ACC112 (cell line): ENCODE data around the gene HHEX.

Experiments used
- H2AFZ ChIP-seq: fragments of 200-600 bp; sonication (generic); one replicate; pipeline ENCODE4 v1.6.0; 2017; ENCODE audit warnings: antibody characterized with exemption, low read length; ENCODE audit not compliant: unreplicated experiment
- H3K27ac ChIP-seq: fragments of 200-600 bp; sonication (generic); 2 replicates; pipeline ENCODE4 v1.5.1; 2014; ENCODE audit warnings: low read depth, mild to moderate bottlenecking, antibody characterized with exemption, low read length, moderate library complexity
- H3K27me3 ChIP-seq: fragments of 200-600 bp; sonication (generic); 2 replicates; pipeline ENCODE4 v1.6.1; 2014; ENCODE audit warnings: mild to moderate bottlenecking, antibody characterized with exemption, low read length, moderate library complexity, mixed read lengths; ENCODE audit not compliant: insufficient read depth
- H3K36me3 ChIP-seq: fragments of 200-600 bp; sonication (generic); 2 replicates; pipeline ENCODE4 v1.6.1; 2016; ENCODE audit warnings: mild to moderate bottlenecking, antibody characterized with exemption, low read length, moderate library complexity, mixed read lengths; ENCODE audit not compliant: insufficient read depth
- H3K4me1 ChIP-seq: fragments of 200-600 bp; sonication (generic); one replicate; pipeline ENCODE4 v1.6.1; 2016; ENCODE audit warnings: low read length, mixed read lengths; ENCODE audit not compliant: insufficient read depth, unreplicated experiment, control insufficient read depth
- H3K4me3 ChIP-seq: fragments of 200-600 bp; sonication (generic); 2 replicates; pipeline ENCODE4 v1.5.1; 2014; ENCODE audit warnings: mild to moderate bottlenecking, low read depth, low read length
- H3K79me2 ChIP-seq: fragments of 200-600 bp; sonication (generic); one replicate; pipeline ENCODE4 v1.6.0; 2016; ENCODE audit warnings: low read length; ENCODE audit not compliant: control insufficient read depth, unreplicated experiment, insufficient read depth

The HHEX gene

GRCh38 chr10:92677708-92678107 lies 12.0 kb upstream of the HHEX start:
- Histone ChIP-seq H3K4me3 (no peak overlapping the region), H3K4me1 (no peaks in the 10 kb centered on the region), H3K27me3 (no peaks in the 10 kb centered on the region), H3K36me3 (no peaks in the 10 kb centered on the region), H3K79me2 (no peaks in the 10 kb centered on the region), H2AFZ (no peak overlapping the region), H3K27ac (no peak overlapping the region)

- Histone ChIP-seq H3K79me2 (no peaks in the 10 kb centered on the region), H3K4me1 (no peaks in the 10 kb centered on the region), H3K27me3 (no peaks in the 10 kb centered on the region), H2AFZ (no peak overlapping the region), H3K36me3 (no peaks in the 10 kb centered on the region), H3K4me3 (no peak overlapping the region), H3K27ac (no peak overlapping the region)
Observed at GRCh38 chr10:92678206-92678605, 11.5 kb upstream of the HHEX start.

GRCh38 chr10:92681306-92681834 lies 8.4 kb upstream of the HHEX start:
- H3K27me3 ChIP-seq, result no peaks in the 10 kb centered on the region
- H3K36me3 ChIP-seq, result no peaks in the 10 kb centered on the region
- H3K4me3 ChIP-seq, result no peak overlapping the region
- no peaks in the 10 kb centered on the region for H3K79me2 ChIP-seq
- H2AFZ ChIP-seq, result no peak overlapping the region
- no peak overlapping the region for H3K27ac ChIP-seq
- H3K4me1 ChIP-seq, result no peaks in the 10 kb centered on the region

- peak overlapping the region; percentile 91 for H2AFZ ChIP-seq
- H3K27ac ChIP-seq, result no peak overlapping the region
- H3K4me1 ChIP-seq, result peaks cover 8% of the 10 kb centered on the region
- peak overlapping the region; percentile 94 for H3K4me3 ChIP-seq
- peaks cover 17% of the 10 kb centered on the region for H3K79me2 ChIP-seq
- H3K27me3 ChIP-seq, result no peaks in the 10 kb centered on the region
- H3K36me3 ChIP-seq, result no peaks in the 10 kb centered on the region
Observed at GRCh38 chr10:92688573-92688926, 1.2 kb upstream of the HHEX start.

- peaks cover 12% of the 10 kb centered on the region for H3K4me1 ChIP-seq
- no peaks in the 10 kb centered on the region for H3K27me3 ChIP-seq
- peak overlapping the region; percentile 94 for H3K4me3 ChIP-seq
- H3K27ac ChIP-seq, result no peak overlapping the region
- peaks cover 17% of the 10 kb centered on the region for H3K79me2 ChIP-seq
- peak overlapping the region; percentile 91 for H2AFZ ChIP-seq
- H3K36me3 ChIP-seq, result no peaks in the 10 kb centered on the region
Observed at GRCh38 chr10:92688927-92689662, 660 bp upstream of the HHEX start.

GRCh38 chr10:92690211-92690914 lies 608 bp downstream of the HHEX start:
- Histone ChIP-seq H3K27ac (no peak overlapping the region), H3K79me2 (peaks cover 17% of the 10 kb centered on the region), H2AFZ (peak overlapping the region; percentile 76), H3K4me1 (peaks cover 22% of the 10 kb centered on the region), H3K4me3 (peak overlapping the region; percentile 94), H3K36me3 (no peaks in the 10 kb centered on the region), H3K27me3 (no peaks in the 10 kb centered on the region)

GRCh38 chr10:92690915-92691590 lies 1.3 kb downstream of the HHEX start:
- peak overlapping the region; percentile 94 for H3K4me3 ChIP-seq
- H3K27me3 ChIP-seq, result no peaks in the 10 kb centered on the region
- H3K36me3 ChIP-seq, result no peaks in the 10 kb centered on the region
- H3K79me2 ChIP-seq, result peaks cover 17% of the 10 kb centered on the region
- no peak overlapping the region for H3K27ac ChIP-seq
- H2AFZ ChIP-seq, result peak overlapping the region; percentile 76
- H3K4me1 ChIP-seq, result peaks cover 25% of the 10 kb centered on the region

- H3K36me3 ChIP-seq, result no peaks in the 10 kb centered on the region
- peaks cover 31% of the 10 kb centered on the region for H3K4me1 ChIP-seq
- H3K27me3 ChIP-seq, result no peaks in the 10 kb centered on the region
- H3K4me3 ChIP-seq, result peak overlapping the region; percentile 94; the same call in 1 of the 2 replicates
- H2AFZ ChIP-seq, result no peak overlapping the region
- H3K27ac ChIP-seq, result no peak overlapping the region
- peaks cover 17% of the 10 kb centered on the region for H3K79me2 ChIP-seq
Observed at GRCh38 chr10:92691591-92692079, 1.9 kb downstream of the HHEX start.

GRCh38 chr10:92692080-92692671 lies 2.4 kb downstream of the HHEX start:
- no peak overlapping the region; the same call in 1 of the 2 replicates for H3K4me3 ChIP-seq
- no peaks in the 10 kb centered on the region for H3K27me3 ChIP-seq
- no peak overlapping the region for H2AFZ ChIP-seq
- no peaks in the 10 kb centered on the region for H3K36me3 ChIP-seq
- H3K27ac ChIP-seq, result no peak overlapping the region
- peaks cover 36% of the 10 kb centered on the region for H3K4me1 ChIP-seq
- H3K79me2 ChIP-seq, result peaks cover 17% of the 10 kb centered on the region
